Small intestine (tissue), 7 donors: Measurements from ENCODE around the gene MALRD1. TPM values are rescaled to one million over a fixed set of nuclear protein-coding genes. Genes with fewer than 3 reads are reported as not detected.

Source experiments
- DNase-seq, 2 donors: peaks; one replicate each; pipeline versions ENCODE4 v3.0.0 to v3.0.0-alpha.2; 2013
- FAIRE-seq: peaks from 2 replicates; lab custom pipeline; 2012; peaks lifted over from hg19 to GRCh38; lab: Jason Lieb, UNC
- H3K27ac ChIP-seq, 3 donors: one replicate each; pipeline ENCODE4 v1.5.1; 2013; ENCODE audit warnings: low read length in 2 of 3, mild to moderate bottlenecking in 2 of 3, control low read depth in 1 of 3, inconsistent platforms in 1 of 3, low read depth in 1 of 3, moderate library complexity in 1 of 3
- H3K27me3 ChIP-seq, 3 donors: one replicate each; pipeline ENCODE4 v1.6.1; 2013; ENCODE audit warnings: low read length in 3 of 3, inconsistent platforms in 1 of 3; ENCODE audit not compliant: control insufficient read depth in 3 of 3, insufficient read depth in 3 of 3
- H3K36me3 ChIP-seq, 3 donors: one replicate each; pipeline ENCODE4 v1.6.1; 2013; ENCODE audit warnings: low read length in 3 of 3, inconsistent platforms in 1 of 3, low read depth in 1 of 3, mild to moderate bottlenecking in 1 of 3, moderate library complexity in 1 of 3; ENCODE audit not compliant: control insufficient read depth in 3 of 3, insufficient read depth in 2 of 3
- H3K4me1 ChIP-seq, 3 donors: one replicate each; pipeline ENCODE4 v1.6.1; 2013; ENCODE audit warnings: low read length in 2 of 3, inconsistent platforms in 1 of 3, low read depth in 1 of 3, mild to moderate bottlenecking in 1 of 3, moderate library complexity in 1 of 3; ENCODE audit not compliant: control insufficient read depth in 3 of 3, insufficient read depth in 2 of 3
- H3K4me3 ChIP-seq, 3 donors: one replicate each; pipeline ENCODE4 v1.5.1; 2013; ENCODE audit warnings: low read length in 3 of 3, control low read depth in 1 of 3, inconsistent platforms in 1 of 3, low read depth in 1 of 3, mild to moderate bottlenecking in 1 of 3, moderate library complexity in 1 of 3
- H3K9me3 ChIP-seq, 2 donors: one replicate each; pipeline ENCODE4 v1.6.1; 2013; ENCODE audit warnings: low read depth in 1 of 2, low read length in 1 of 2; ENCODE audit not compliant: control insufficient read depth in 2 of 2, insufficient read depth in 1 of 2
- WGBS, 3 donors: extraction: QIAGEN DNeasy Blood & Tissue Kit; methylation state at CpG; one replicate each; pipeline ENCODE4 v1.1.7; 2013; 5-methylcytosine and 5-hydroxymethylcytosine counted together
- polyA plus RNA-seq, 4 donors: library from polyadenylated mRNA; stranded (reverse) in 3 of 4; unstranded in 1 of 4; fragments of 200-250 nt in 3 of 4; fragments of 120-200 nt in 1 of 4; gene quantifications; one replicate each; pipeline versions ENCODE4 v1.2.1 to v1.2.3, GENCODE V29; 2013
- donor health status: healthy with polysubstance abuse.
- donor health status: control.
- donor health status: control.
- donor health status: Bipolar disorder and iron deficiency.
- donor health status: healthy.

MALRD1 gene
- polyA plus RNA-seq, 4 donors: 21.2 to 201 (median 35.0) TPM

GRCh38 chr10:19605806-19606205 is 557.2 kb downstream of the MALRD1 start:
- Histone ChIP-seq H3K36me3 (peaks cover 0 to 5% (median 4%) of the 10 kb centered on the region in 3 donors), H3K4me1 (no peaks in the 10 kb centered on the region), H3K9me3 (no peaks in the 10 kb centered on the region), H3K27me3 (no peaks in the 10 kb centered on the region), H3K27ac (no peak overlapping the region), H3K4me3 (no peak overlapping the region)
- 94 to 95% (median 94%) methylated on average over 2 of the region's 2 CpGs for WGBS, 3 donors
- FAIRE-seq (peak; percentile 33), DNase-seq (no peak)

GRCh38 chr10:19606968-19607367 is 558.4 kb downstream of the MALRD1 start:
- 78 to 85% (median 83%) methylated on average over 4 of the region's 4 CpGs for WGBS, 3 donors
- Histone ChIP-seq H3K27ac (no peak overlapping the region), H3K4me3 (no peak overlapping the region)

GRCh38 chr10:19611775-19612174 is 563.2 kb downstream of the MALRD1 start:
- Histone ChIP-seq H3K4me3 (no peak overlapping the region), H3K9me3 (no peaks in the 10 kb centered on the region), H3K4me1 (no peaks in the 10 kb centered on the region), H3K27me3 (no peaks in the 10 kb centered on the region), H3K36me3 (peaks cover 2 to 5% (median 3%) of the 10 kb centered on the region in 3 donors), H3K27ac (no peak overlapping the region)
- FAIRE-seq (no peak), DNase-seq (no peak)

More at GRCh38 chr10:19606968-19607367, 558.4 kb downstream of the MALRD1 start:
- H3K36me3 ChIP-seq: peaks cover 0 to 5% (median 4%) of the 10 kb centered on the region in 3 donors
- DNase-seq: no peak
- no peaks in the 10 kb centered on the region for H3K9me3 ChIP-seq
- FAIRE-seq: no peak
- no peaks in the 10 kb centered on the region for H3K27me3 ChIP-seq
- H3K4me1 ChIP-seq: no peaks in the 10 kb centered on the region

- Histone ChIP-seq H3K4me3 (no peak overlapping the region), H3K4me1 (no peaks in the 10 kb centered on the region), H3K9me3 (no peaks in the 10 kb centered on the region), H3K36me3 (peaks cover 2 to 3% (median 2%) of the 10 kb centered on the region in 3 donors), H3K27ac (no peak overlapping the region), H3K27me3 (no peaks in the 10 kb centered on the region)
- FAIRE-seq: no peak
- DNase-seq: no peak
- WGBS, 3 donors: 67 to 80% (median 76%) methylated on average over 2 of the region's 2 CpGs
Measured at GRCh38 chr10:19616966-19617365, 568.4 kb downstream of the MALRD1 start.

DNA sequence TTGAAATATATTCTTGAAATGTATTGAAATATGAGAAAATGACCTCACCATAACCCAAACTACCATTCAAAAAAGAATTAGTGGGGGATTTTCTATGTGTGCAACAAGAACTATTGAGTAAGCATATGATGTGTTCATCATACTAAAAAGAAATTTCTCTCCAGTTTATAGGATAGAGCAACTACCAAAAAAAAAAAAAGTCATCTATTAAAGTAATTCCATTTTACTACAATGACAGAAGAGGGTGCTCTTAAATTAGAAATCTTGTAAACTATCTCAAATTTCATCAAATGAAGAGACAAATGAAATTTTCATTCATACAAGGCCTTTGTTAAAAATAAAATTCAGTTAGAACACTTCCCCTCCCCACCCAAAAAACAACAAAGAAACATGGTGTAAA is 572.2 kb downstream of the MALRD1 start:
- Histone ChIP-seq H3K36me3 (peaks cover 0 to 2% (median 2%) of the 10 kb centered on the region in 3 donors), H3K4me3 (no peak overlapping the region), H3K9me3 (no peaks in the 10 kb centered on the region), H3K27me3 (no peaks in the 10 kb centered on the region), H3K27ac (no peak overlapping the region), H3K4me1 (no peaks in the 10 kb centered on the region)
- no peak for DNase-seq
- peak; percentile 26 for FAIRE-seq

- no peaks in the 10 kb centered on the region for H3K9me3 ChIP-seq
- no peak for DNase-seq
- FAIRE-seq: no peak
- H3K36me3 ChIP-seq: peaks cover 0 to 2% (median 2%) of the 10 kb centered on the region in 3 donors
- no peak overlapping the region for H3K4me3 ChIP-seq
- no peaks in the 10 kb centered on the region for H3K27me3 ChIP-seq
- no peaks in the 10 kb centered on the region for H3K4me1 ChIP-seq
- no peak overlapping the region for H3K27ac ChIP-seq
Measured at GRCh38 chr10:19623321-19623720, 574.7 kb downstream of the MALRD1 start.

GRCh38 chr10:19626156-19626555 is 577.6 kb downstream of the MALRD1 start:
- no peak overlapping the region for H3K4me3 ChIP-seq
- no peaks in the 10 kb centered on the region for H3K27me3 ChIP-seq
- peaks cover 0 to 2% (median 0%) of the 10 kb centered on the region in 3 donors for H3K36me3 ChIP-seq
- no peaks in the 10 kb centered on the region for H3K9me3 ChIP-seq
- H3K4me1 ChIP-seq: no peaks in the 10 kb centered on the region
- FAIRE-seq (no peak), DNase-seq (no peak)
- no peak overlapping the region for H3K27ac ChIP-seq
- 79 to 92% (median 79%) methylated on average over 3 of the region's 3 CpGs for WGBS, 3 donors

- no peak overlapping the region for H3K27ac ChIP-seq
- DNase-seq: no peak
- no peaks in the 10 kb centered on the region for H3K9me3 ChIP-seq
- H3K36me3 ChIP-seq: peaks cover 0 to 2% (median 0%) of the 10 kb centered on the region in 3 donors
- FAIRE-seq: no peak
- no peaks in the 10 kb centered on the region for H3K4me1 ChIP-seq
- no peak overlapping the region for H3K4me3 ChIP-seq
- H3K27me3 ChIP-seq: no peaks in the 10 kb centered on the region
- WGBS, 3 donors: 78 to 89% (median 81%) methylated on average over 7 of the region's 7 CpGs
Measured at GRCh38 chr10:19628767-19629560, 580.4 kb downstream of the MALRD1 start.
